GM21515 (cell line): ENCODE measurements around the gene LGI4.

Experiments used
- ATAC-seq: cut with Tn5 transposase; IDR thresholded peaks from one replicate; pipeline ENCODE4 v1.9.1; 2021; ENCODE audit not compliant: unreplicated experiment

Gene LGI4

GRCh38 chr19:35134601-35135242 is at the start of gene LGI4:
Gene LGI4, minus strand, starts transcription at chr19:35135059. Its CDS starts 379 bp downstream, at chr19:35134680.
- no peak for ATAC-seq

GRCh38 chr19:35184267-35184666 is 49.4 kb upstream of the LGI4 start:
- ATAC-seq = no peak

DNA sequence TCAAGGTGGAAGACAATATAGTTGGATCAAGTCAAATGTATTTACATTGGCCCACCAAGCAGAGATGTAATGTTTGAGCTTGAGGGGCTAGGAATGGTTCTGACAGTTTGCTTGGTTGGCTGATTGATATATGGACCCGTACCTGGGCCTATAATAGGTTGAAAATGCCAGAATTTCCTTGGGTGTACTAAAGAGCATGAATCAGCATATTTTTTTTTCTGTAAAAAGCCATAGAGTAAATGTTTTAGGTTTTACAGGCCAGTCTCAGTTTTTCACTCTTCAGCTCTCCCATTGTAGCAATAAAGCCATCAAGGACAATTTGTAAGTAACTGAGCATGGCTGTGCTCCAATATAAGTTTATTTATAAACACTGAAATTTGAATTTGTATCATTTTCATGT is 46.5 kb upstream of the LGI4 start:
- ATAC-seq = no peak

- no peak for ATAC-seq
These were observed 45.0 kb upstream of the LGI4 start for GRCh38 chr19:35179830-35180229.

- ATAC-seq = no peak
These were observed 43.8 kb upstream of the LGI4 start for GRCh38 chr19:35178701-35179100.

DNA sequence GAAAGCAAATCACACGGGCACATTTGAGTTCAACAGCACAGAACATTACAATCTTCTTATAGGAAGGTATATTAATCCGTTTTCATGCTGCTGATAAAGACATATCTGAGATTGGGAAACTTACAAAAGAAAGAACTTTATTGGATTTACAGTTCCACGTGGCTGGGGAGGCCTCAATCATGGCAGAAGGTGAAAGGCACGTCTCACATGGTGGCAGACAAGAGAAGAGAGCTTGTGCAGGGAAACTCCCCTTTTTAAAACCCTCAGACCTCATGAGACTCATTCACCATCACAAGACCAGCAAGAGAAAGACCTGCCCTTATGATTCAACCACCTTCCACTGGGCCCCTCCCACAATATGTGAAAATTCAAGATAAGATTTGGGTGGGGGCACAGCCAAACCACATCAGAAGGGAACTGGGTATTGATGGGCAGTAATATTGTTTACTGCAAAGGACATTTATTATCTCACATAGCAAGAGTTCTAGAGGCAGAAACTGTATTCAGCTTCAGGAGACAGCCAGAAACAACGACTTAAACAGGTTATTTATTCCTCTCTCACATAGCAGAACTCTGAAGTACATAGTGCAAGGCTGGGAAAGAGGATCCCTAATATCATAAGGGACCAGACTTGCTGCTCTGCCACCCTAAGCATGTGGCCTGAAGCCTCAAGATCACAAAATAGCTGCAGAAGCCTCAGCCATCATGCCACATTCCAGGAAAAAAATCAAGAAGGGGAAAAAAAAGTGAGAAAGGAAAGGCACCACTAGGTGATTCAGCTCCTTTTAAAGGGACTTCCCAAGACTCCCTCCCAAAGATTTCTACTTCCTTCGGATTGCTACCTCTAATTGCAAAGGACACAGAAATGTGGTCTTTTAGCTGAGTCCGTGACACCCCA is 42.8 kb upstream of the LGI4 start:
- ATAC-seq = no peak

DNA sequence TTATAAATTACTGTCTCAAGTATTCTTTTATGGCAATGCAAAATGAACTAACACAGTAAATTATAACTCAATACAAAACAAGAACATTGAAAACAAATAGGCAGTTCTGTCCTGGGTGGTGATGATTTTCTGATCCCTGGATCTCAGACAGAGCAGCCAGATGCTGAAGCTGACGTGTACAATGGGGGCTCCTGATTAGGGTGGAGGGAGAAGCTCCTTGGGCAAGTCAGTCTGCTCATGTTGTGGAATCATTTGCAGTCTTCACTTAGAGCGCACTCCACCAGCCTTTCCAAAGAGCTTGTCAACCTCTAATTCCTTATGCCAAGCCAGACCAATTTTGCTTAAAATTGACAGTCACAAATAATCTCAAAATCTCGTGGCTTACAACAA is 41.3 kb upstream of the LGI4 start:
- no peak for ATAC-seq

GRCh38 chr19:35174226-35174625 is 39.4 kb upstream of the LGI4 start:
- ATAC-seq = no peak

DNA sequence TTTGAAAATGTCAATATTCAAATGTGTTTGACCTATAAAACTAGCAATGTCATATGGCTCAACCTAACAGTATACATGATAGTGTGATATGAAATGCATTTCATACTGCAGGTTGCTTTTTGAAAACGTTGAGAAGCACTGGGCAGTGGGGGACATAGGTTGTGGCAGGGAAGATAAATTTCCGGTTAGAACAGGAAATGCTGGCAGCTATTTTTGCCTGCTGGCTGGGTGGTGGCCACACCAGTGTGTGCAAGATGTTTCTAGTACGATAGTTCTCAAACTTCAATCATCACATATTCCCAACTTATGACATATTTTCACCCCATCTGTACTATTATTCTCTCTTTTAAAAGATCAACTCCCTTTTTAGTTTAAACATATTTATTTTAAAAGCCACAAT is 36.9 kb upstream of the LGI4 start:
- ATAC-seq = no peak

DNA sequence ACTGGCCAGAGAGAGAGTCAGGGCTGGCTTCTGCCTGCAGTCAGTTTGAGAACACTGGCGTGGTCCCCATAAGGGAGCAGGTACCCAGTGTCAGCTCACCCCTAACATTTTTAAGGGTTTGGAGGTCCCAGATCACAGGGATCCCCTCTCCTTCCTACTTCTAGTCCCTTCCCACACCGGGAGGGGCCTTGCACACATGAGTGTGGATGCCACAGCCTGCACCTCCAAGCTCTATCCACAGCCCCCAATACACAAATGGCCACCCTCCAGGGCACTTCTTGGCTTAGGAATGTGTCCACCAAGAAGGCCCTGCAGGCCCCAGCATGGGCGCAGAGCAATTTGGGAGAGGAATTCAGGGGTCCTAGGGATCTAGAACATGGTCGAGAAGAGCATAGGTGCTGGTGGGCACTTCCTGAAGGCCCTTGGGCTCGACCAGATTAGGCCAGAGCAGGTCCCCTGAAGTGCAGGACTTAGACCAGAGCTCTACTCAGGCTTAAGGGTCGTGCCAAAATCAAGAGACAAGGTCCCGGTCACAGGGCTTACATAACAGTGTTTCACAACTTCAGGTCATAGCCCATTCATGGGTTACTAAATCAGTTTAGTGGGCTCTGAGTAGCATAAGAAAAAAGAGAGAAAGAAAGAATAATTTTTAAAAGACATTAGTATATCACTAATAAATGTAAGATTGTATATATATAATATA is 35.7 kb upstream of the LGI4 start:
- ATAC-seq = no peak

DNA sequence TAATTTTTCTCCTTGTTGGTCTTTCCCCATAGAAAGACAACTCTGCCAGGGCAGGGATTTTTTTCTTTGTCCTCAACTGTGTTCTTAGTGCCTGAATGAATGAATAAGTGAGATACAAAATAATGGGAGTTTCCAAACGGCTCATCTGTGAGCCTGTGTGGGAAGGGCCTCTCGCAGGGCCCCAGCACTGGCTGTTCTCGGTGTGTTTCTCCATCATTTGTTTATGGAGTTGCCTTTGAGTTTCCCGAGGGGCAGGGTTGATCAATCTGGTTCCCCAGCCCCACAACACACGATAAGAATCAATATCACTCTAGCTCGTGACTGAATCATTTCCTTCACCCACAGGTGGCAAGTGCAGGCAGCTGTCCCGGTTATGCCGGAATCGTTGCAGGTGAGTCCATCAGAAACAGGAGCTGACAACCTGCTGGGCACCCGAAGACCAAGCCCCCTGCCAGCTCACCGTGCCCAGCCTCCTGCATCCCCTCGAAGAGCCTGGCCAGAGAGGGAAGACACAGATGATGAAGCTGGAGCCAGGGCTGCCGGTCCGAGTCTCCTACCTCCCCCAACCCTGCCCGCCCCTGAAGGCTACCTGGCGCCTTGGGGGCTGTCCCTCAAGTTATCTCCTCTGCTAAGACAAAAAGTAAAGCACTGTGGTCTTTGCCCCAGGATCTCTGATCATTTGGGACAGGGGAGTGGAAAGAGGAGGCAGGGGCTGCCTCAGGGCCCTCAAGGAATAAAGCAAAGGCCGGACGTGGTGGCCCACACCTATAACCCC is 34.5 kb upstream of the LGI4 start:
- no peak for ATAC-seq

DNA sequence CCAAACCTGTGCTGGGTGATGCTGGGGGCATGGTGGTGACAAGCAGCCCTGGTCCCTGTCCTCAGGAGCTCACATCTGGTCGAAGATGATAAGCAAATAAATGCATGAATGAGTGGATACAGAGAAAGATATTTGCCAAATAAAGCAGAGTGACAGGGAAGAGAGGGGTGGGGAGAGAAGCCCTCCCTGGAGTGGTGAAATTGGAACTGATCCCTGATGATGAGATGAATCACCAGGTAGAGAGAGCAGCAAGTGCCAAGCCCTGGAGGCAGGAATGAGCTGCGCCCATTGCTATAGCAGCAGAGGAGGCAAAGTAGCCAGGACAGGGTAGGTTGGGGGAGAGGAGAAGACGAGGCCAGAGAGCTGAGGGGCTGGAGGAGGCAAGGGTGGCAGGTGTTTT is 33.3 kb upstream of the LGI4 start:
- no peak for ATAC-seq

DNA sequence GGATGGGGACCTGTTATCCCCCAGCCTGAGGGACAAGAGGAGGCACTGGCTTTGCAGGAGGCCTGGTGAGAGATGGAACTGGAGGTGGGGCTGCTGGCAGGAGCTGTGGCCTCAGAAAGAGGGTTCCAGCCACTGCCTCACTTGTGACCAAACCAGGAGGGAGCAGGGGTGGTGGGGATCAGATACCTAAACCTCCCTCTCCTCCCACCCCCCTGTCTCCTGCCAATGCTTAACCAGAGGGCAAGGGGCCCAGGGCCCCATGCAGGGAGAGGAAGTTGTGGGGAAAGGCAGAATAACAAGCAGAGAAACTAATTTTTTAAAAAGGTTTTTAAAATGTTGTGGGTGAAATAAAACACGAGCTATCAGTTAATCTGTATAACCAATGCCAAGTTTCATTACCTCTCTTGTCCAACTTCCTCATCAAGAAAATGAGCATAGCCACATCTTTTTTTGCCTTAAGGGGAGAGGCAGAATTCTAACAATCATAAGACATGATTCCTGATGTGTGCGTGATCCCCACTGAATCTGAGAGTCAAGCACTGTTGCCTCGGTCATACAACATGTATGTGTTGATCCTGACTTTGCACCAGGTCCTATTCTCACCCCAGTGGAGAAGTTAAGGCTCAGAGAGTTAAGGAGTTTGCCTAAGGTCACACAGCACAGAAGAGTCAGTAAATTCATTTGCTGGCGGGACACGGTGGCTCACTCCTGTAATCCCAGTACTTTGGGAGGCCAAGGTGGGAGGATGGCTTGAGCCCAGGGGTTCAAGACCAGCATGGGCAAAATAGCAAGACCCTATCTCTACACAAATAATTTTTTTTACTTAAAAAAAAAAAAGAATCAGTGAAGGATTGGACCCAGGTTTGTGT is 32.6 kb upstream of the LGI4 start:
- ATAC-seq = no peak

- ATAC-seq = no peak
These were observed 31.5 kb upstream of the LGI4 start for GRCh38 chr19:35166100-35167063.

DNA sequence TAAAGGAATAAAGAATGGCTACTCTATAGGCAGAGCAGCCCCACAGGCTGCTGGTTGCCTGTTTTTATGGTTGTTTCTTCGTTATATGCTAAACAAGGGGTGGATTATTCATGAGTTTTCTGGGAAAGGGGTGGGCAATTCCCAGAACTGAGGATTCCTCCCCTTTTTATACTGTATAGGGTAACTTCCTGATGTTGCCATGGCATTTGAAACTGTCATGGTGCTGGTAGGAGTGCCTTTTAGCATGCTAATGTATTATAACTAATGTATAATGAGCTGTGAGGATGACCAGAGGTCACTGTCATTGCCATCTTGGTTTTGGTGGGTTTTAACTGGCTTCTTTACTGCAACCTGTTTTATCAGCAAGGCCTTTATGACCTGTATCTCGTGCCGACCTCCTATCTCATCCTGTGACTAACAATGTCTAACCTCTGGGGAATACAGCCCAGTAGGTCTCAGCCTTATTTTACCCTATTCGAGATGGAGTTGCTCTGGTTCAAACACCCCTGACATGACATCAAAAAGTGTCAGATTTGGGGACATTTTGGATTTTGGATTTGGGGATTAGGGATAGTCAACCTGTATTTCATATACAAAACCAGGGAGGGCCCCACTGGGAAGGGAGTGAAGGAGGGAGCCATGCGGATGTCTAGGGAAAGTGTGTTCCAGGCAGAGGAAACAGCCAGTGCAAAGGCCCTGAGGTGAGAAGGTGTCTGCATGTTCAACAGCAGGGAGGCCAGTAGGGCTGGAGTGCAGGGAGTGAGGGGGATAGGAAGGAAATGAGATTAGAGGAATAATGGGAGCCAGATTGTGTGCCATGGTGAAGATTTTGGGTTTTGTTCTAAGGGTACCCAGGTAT is 30.6 kb upstream of the LGI4 start:
- no peak for ATAC-seq

DNA sequence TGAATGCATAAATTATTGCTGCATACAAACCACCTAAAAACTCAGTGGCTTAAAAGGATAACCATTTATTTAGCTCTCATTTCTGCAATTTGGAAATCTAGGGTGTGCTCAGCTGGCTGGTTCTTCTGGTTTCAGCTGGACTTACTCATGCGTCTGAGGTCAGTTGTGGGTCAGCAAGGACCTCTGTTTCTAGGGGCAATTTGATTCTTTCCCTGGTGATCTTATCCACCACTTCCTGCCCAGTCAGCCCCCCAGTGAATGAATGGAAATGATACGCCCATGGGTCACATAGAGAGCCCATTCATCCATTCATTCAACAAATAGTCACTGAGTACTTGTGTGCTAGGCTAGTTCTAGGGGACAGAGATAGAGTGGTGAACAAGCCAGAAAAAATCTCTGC is 29.6 kb upstream of the LGI4 start:
- ATAC-seq = no peak

GRCh38 chr19:35162471-35163326 is 27.8 kb upstream of the LGI4 start:
- ATAC-seq = no peak
